Tongue (tissue), 2 donors: ENCODE measurements around the gene RHBDL1. TPM values are rescaled to one million over a fixed set of nuclear protein-coding genes. Genes with fewer than 3 reads are reported as not detected.

Experiments
- DNase-seq: peaks from one replicate; pipeline ENCODE4 v3.0.0-alpha.2; 2015
- total RNA-seq: library from RNA; depleted of rRNA; stranded (reverse); fragments of >200 nt; gene quantifications from one replicate; pipeline ENCODE4 v1.2.3, GENCODE V29; 2014

RHBDL1 gene
- total RNA-seq, 1 donor from 2014 or later: 1.2 TPM

DNA sequence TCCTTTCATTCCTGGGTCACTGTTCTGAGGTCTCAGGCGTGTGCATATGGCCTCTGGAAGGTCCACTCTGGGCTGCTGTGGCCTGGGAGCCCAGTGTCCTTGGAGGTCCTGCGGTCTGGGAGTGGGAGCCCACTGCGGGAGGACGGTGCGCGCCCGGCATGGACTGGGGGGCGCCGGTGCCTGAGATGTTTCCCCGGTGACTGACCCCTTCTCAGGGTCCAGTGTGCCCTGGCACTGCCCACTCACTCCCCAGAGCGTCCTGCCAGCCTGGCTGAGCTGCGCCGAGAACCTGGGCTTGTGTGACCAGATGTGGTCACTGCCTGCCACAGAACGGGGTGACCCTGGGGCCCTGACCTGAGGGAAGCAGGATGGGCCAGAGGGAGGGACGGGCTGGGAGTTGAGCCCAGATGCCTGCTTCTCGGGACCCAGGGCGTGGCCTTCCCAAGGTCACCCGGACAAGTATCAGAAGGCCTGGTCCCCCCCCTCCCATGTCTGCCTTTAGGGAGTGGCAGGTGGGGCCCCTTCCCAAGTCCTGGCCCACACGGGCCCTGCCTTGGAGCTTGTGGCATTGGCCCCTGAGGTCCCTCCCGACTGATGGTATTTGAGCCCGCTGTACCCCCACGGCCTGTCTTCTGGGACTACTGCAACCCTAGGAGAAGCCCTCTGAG lies 1.1 kb upstream of the RHBDL1 start:
- DNase-seq: no peak

DNA sequence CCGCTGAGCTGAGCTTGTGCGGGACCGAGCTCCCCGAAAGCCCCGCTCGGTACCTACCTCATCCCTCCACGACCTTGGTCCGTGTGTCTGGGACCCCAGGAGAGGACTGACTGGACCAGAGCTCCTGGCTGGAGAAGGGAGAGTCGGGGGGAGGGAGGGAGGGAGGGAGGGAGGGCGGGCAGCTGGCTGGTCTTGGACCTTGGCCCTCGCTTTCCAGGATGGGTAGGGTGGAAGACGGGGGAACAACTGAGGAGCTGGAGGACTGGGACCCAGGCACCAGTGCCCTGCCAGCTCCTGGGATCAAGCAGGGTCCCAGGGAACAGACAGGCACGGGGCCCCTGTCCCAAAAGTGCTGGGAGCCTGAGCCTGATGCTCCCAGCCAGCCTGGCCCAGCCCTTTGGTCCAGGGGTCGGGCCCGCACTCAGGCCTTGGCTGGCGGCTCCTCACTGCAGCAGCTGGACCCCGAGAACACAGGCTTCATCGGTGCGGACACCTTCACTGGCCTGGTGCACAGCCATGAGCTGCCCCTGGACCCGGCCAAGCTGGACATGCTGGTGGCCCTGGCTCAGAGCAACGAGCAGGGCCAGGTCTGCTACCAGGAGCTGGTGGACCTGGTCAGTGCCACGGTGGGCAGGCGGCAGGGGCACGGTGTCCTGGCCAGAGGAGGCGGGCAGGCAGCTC lies 553 bp downstream of the RHBDL1 start:
- no peak for DNase-seq

DNA sequence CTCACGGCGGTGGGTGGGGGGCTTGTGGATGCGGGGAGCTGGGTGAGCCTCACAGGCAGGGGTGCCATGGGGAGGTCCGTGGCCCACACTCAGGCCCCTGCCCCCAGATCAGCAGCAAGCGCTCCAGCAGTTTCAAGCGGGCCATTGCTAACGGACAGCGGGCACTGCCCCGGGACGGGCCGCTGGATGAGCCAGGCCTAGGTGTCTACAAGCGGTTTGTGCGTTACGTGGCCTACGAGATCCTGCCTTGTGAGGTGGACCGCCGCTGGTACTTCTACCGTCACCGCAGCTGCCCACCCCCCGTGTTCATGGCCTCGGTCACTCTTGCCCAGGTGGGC lies 1.1 kb downstream of the RHBDL1 start:
- DNase-seq: no peak

GRCh38 chr16:676913-677312 lies 1.4 kb downstream of the RHBDL1 start:
- peak; percentile 68 for DNase-seq

DNA sequence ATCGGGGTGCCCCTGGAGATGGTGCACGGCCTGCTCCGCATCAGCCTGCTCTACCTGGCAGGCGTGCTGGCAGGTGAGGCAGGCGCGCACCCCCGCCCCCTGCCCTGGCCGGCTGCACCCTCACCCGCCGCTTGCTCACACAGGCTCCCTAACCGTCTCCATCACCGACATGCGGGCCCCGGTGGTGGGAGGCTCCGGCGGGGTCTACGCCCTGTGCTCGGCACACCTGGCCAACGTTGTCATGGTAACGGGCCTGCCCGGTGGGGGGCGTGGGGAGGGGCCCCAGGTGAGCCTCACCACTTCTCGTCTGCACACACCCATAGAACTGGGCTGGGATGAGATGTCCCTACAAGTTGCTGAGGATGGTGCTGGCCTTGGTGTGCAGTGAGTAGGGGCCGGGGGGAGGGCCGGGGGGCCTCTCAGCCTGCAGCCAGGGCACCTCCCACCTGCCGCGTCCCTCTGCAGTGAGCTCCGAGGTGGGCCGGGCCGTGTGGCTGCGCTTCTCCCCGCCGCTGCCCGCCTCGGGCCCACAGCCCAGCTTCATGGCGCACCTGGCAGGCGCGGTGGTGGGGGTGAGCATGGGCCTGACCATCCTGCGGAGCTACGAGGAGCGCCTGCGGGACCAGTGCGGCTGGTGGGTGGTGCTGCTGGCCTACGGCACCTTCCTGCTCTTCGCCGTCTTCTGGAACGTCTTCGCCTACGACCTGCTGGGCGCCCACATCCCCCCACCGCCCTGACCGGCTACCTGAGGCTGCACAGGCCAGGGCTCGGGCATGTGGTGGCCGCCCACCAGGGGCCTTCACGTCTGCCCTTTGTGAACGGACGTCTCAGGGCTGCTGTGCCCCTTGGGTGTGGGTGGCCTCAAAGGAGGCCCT lies 2.1 kb downstream of the RHBDL1 start:
- peak; percentile 59 for DNase-seq

- DNase-seq: no peak
Measured at GRCh38 chr16:678209-678857, 2.9 kb downstream of the RHBDL1 start.

- peak; percentile 83 for DNase-seq
Measured at GRCh38 chr16:678858-679813, 3.7 kb downstream of the RHBDL1 start.

GRCh38 chr16:679814-680624 lies 4.5 kb downstream of the RHBDL1 start, which contains the start of gene STUB1:
STUB1 (plus strand) TSS chr16:680410; CDS start chr16:680526, 116 bp downstream.
- peak; percentile 95 for DNase-seq

- DNase-seq: no peak
Measured at GRCh38 chr16:680625-680945, 5.1 kb downstream of the RHBDL1 start.

- DNase-seq: no peak
Measured at GRCh38 chr16:680967-681745, 5.7 kb downstream of the RHBDL1 start.

DNA sequence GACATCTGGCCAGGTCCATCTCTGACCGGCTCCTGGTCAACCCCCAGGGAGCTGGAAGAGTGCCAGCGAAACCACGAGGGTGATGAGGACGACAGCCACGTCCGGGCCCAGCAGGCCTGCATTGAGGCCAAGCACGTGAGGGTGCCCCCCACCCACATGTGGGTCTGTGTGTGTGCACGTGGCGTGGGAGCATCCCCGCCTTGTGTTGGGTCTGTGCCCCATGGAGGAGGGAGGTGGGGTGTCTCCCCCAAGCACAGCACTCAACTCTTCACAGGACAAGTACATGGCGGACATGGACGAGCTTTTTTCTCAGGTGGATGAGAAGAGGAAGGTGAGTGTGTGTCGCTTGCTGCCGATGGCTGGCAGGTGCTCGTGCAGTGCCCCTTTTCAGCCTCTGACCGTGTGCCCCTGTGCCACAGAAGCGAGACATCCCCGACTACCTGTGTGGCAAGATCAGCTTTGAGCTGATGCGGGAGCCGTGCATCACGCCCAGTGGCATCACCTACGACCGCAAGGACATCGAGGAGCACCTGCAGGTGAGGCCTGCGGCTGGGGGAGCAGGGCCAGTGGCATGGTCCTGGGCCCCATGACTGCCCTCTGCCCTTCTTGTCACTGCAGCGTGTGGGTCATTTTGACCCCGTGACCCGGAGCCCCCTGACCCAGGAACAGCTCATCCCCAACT lies 6.4 kb downstream of the RHBDL1 start:
- DNase-seq: no peak

- no peak for DNase-seq
Measured at GRCh38 chr16:682493-683395, 7.3 kb downstream of the RHBDL1 start.

GRCh38 chr16:683396-684070 lies 8.1 kb downstream of the RHBDL1 start:
- DNase-seq: no peak

GRCh38 chr16:684071-684794 lies 8.8 kb downstream of the RHBDL1 start, which contains the start of gene JMJD8:
JMJD8 (minus strand) TSS chr16:684334; CDS start chr16:684319, 15 bp downstream.
- peak; percentile 98 for DNase-seq

GRCh38 chr16:684961-685696 lies 9.7 kb downstream of the RHBDL1 start:
- DNase-seq: no peak

GRCh38 chr16:685967-686366 lies 10.5 kb downstream of the RHBDL1 start:
- no peak for DNase-seq
